Measurements from ENCODE around the gene NLRP14.
A peak's percentile ranks its signal among the peaks of the same experiment; 100 is the strongest.

The NLRP14 gene

GRCh38 chr11:6991227-6991626 lies 29.1 kb upstream of the NLRP14 start:
- no peak overlapping the region for H4K12ac ChIP-seq (ENCODE audit: low read depth, low read length)
- H3K4ac ChIP-seq (ENCODE audit: low read depth, low read length) = no peak overlapping the region
- no peak overlapping the region for H4K8ac ChIP-seq (ENCODE audit: low read depth, low read length)
- H3K23ac ChIP-seq (ENCODE audit: low read length) = no peak overlapping the region
- no peaks in the 10 kb centered on the region for H3K27me3 ChIP-seq (ENCODE audit: insufficient read depth, low read length)
- H3K4me2 ChIP-seq (ENCODE audit: low read length) = no peak overlapping the region
- H2AFZ ChIP-seq (ENCODE audit: insufficient read depth, low read length, poor library complexity) = no peak overlapping the region
- H3K4me1 ChIP-seq (ENCODE audit: control insufficient read depth in 1 of 2, insufficient read depth in 2 of 2, low read length in 2 of 2) = peaks cover 0 to 6% of the 10 kb centered on the region in 2 experiments
- H4K91ac ChIP-seq (ENCODE audit: low read depth, low read length) = no peak overlapping the region
- H3K18ac ChIP-seq (ENCODE audit: low read length) = no peak overlapping the region
- no peak overlapping the region for H2BK120ac ChIP-seq (ENCODE audit: insufficient read depth, low read length, poor library complexity)
- no peak for DNase-seq
- H3K14ac ChIP-seq (ENCODE audit: low read length) = no peak overlapping the region
- no peak overlapping the region for H2BK12ac ChIP-seq (ENCODE audit: low read length)
- H3K9me3 ChIP-seq (ENCODE audit: insufficient read depth, low read depth, low read length) = no peaks in the 10 kb centered on the region
- H3K79me2 ChIP-seq (ENCODE audit: control insufficient read depth, insufficient read depth, low read length, poor library complexity) = no peaks in the 10 kb centered on the region
- no CpG with 5 or more reads among the region's 6 CpGs for WGBS (ENCODE audit: extremely low coverage, insufficient coverage, insufficient read length)
- H3K79me1 ChIP-seq (ENCODE audit: low read length) = no peaks in the 10 kb centered on the region
- H2AK5ac ChIP-seq (ENCODE audit: low read length) = no peak overlapping the region
- H3K4me3 ChIP-seq (ENCODE audit: low read depth, low read length) = no peak overlapping the region
- no peak overlapping the region for H3K9ac ChIP-seq (ENCODE audit: low read length)
- H2BK5ac ChIP-seq (ENCODE audit: low read depth, low read length, poor library complexity) = no peak overlapping the region
- H3K27ac ChIP-seq (ENCODE audit: low read depth, low read length) = no peak overlapping the region
- H3K36me3 ChIP-seq (ENCODE audit: control insufficient read depth in 1 of 2, insufficient read depth in 2 of 2, low read length in 2 of 2) = no peaks in the 10 kb centered on the region

GRCh38 chr11:6992026-6992425 lies 28.3 kb upstream of the NLRP14 start:
- Histone ChIP-seq H3K9ac (ENCODE audit: low read length) (no peak overlapping the region), H3K4ac (ENCODE audit: low read depth, low read length) (no peak overlapping the region), H3K14ac (ENCODE audit: low read length) (no peak overlapping the region), H3K4me1 (ENCODE audit: control insufficient read depth in 1 of 2, insufficient read depth in 2 of 2, low read length in 2 of 2) (peaks cover 0 to 6% of the 10 kb centered on the region in 2 experiments), H3K4me2 (ENCODE audit: low read length) (no peak overlapping the region), H3K18ac (ENCODE audit: low read length) (no peak overlapping the region), H3K79me1 (ENCODE audit: low read length) (no peaks in the 10 kb centered on the region), H2BK5ac (ENCODE audit: low read depth, low read length, poor library complexity) (no peak overlapping the region), H3K23ac (ENCODE audit: low read length) (no peak overlapping the region), H2BK12ac (ENCODE audit: low read length) (no peak overlapping the region), H2BK120ac (ENCODE audit: insufficient read depth, low read length, poor library complexity) (no peak overlapping the region), H2AK5ac (ENCODE audit: low read length) (no peak overlapping the region), H3K4me3 (ENCODE audit: low read depth, low read length) (no peak overlapping the region), H4K8ac (ENCODE audit: low read depth, low read length) (no peak overlapping the region), H3K79me2 (ENCODE audit: control insufficient read depth, insufficient read depth, low read length, poor library complexity) (no peaks in the 10 kb centered on the region), H3K9me3 (ENCODE audit: insufficient read depth, low read depth, low read length) (no peaks in the 10 kb centered on the region), H3K36me3 (ENCODE audit: control insufficient read depth in 1 of 2, insufficient read depth in 2 of 2, low read length in 2 of 2) (no peaks in the 10 kb centered on the region), H2AFZ (ENCODE audit: insufficient read depth, low read length, poor library complexity) (no peak overlapping the region), H3K27ac (ENCODE audit: low read depth, low read length) (no peak overlapping the region), H4K91ac (ENCODE audit: low read depth, low read length) (no peak overlapping the region), H4K12ac (ENCODE audit: low read depth, low read length) (no peak overlapping the region), H3K27me3 (ENCODE audit: insufficient read depth, low read length) (no peaks in the 10 kb centered on the region)
- DNase-seq = peak; percentile 75 to 90
- WGBS (ENCODE audit: extremely low coverage, insufficient coverage, insufficient read length) = no CpG with 5 or more reads among the region's 2 CpGs

GRCh38 chr11:6992457-6993417 lies 27.5 kb upstream of the NLRP14 start:
- Histone ChIP-seq H3K14ac (ENCODE audit: low read length) (no peak overlapping the region), H3K4me2 (ENCODE audit: low read length) (no peak overlapping the region), H3K4ac (ENCODE audit: low read depth, low read length) (no peak overlapping the region), H4K8ac (ENCODE audit: low read depth, low read length) (peak overlapping the region; percentile 38), H2BK5ac (ENCODE audit: low read depth, low read length, poor library complexity) (no peak overlapping the region), H3K23ac (ENCODE audit: low read length) (no peak overlapping the region), H3K36me3 (ENCODE audit: control insufficient read depth in 1 of 2, insufficient read depth in 2 of 2, low read length in 2 of 2) (no peaks in the 10 kb centered on the region), H3K9me3 (ENCODE audit: insufficient read depth, low read depth, low read length) (no peaks in the 10 kb centered on the region), H2AK5ac (ENCODE audit: low read length) (no peak overlapping the region), H3K79me2 (ENCODE audit: control insufficient read depth, insufficient read depth, low read length, poor library complexity) (no peaks in the 10 kb centered on the region), H3K27me3 (ENCODE audit: insufficient read depth, low read length) (no peaks in the 10 kb centered on the region), H3K18ac (ENCODE audit: low read length) (no peak overlapping the region), H3K4me3 (ENCODE audit: low read depth, low read length) (no peak overlapping the region), H3K27ac (ENCODE audit: low read depth, low read length) (no peak overlapping the region), H4K91ac (ENCODE audit: low read depth, low read length) (no peak overlapping the region), H2BK120ac (ENCODE audit: insufficient read depth, low read length, poor library complexity) (no peak overlapping the region), H2BK12ac (ENCODE audit: low read length) (no peak overlapping the region), H3K4me1 (ENCODE audit: control insufficient read depth in 1 of 2, insufficient read depth in 2 of 2, low read length in 2 of 2) (peaks cover 0 to 6% of the 10 kb centered on the region in 2 experiments), H3K9ac (ENCODE audit: low read length) (peak overlapping the region; percentile 60), H3K79me1 (ENCODE audit: low read length) (no peaks in the 10 kb centered on the region), H2AFZ (ENCODE audit: insufficient read depth, low read length, poor library complexity) (no peak overlapping the region), H4K12ac (ENCODE audit: low read depth, low read length) (no peak overlapping the region)
- DNase-seq = peak; percentile 70 to 91
- WGBS (ENCODE audit: extremely low coverage, insufficient coverage, insufficient read length) = no CpG with 5 or more reads among the region's 11 CpGs

GRCh38 chr11:6995703-6996102 lies 24.6 kb upstream of the NLRP14 start:
- H3K79me2 ChIP-seq (ENCODE audit: control insufficient read depth, insufficient read depth, low read length, poor library complexity) = no peaks in the 10 kb centered on the region
- no peak overlapping the region for H2AK5ac ChIP-seq (ENCODE audit: low read length)
- no peak overlapping the region for H3K9ac ChIP-seq (ENCODE audit: low read length)
- H2BK5ac ChIP-seq (ENCODE audit: low read depth, low read length, poor library complexity) = no peak overlapping the region
- no peak overlapping the region for H4K91ac ChIP-seq (ENCODE audit: low read depth, low read length)
- no peak overlapping the region for H3K4me2 ChIP-seq (ENCODE audit: low read length)
- no peak overlapping the region for H4K8ac ChIP-seq (ENCODE audit: low read depth, low read length)
- DNase-seq = no peak
- no peaks in the 10 kb centered on the region for H3K36me3 ChIP-seq (ENCODE audit: control insufficient read depth in 1 of 2, insufficient read depth in 2 of 2, low read length in 2 of 2)
- H3K4ac ChIP-seq (ENCODE audit: low read depth, low read length) = no peak overlapping the region
- H3K27me3 ChIP-seq (ENCODE audit: insufficient read depth, low read length) = no peaks in the 10 kb centered on the region
- no peaks in the 10 kb centered on the region for H3K79me1 ChIP-seq (ENCODE audit: low read length)
- H3K9me3 ChIP-seq (ENCODE audit: insufficient read depth, low read depth, low read length) = no peaks in the 10 kb centered on the region
- no peak overlapping the region for H2BK120ac ChIP-seq (ENCODE audit: insufficient read depth, low read length, poor library complexity)
- H2BK12ac ChIP-seq (ENCODE audit: low read length) = no peak overlapping the region
- no peak overlapping the region for H3K14ac ChIP-seq (ENCODE audit: low read length)
- no peak overlapping the region for H3K27ac ChIP-seq (ENCODE audit: low read depth, low read length)
- no peak overlapping the region for H3K4me3 ChIP-seq (ENCODE audit: low read depth, low read length)
- H3K4me1 ChIP-seq (ENCODE audit: control insufficient read depth in 1 of 2, insufficient read depth in 2 of 2, low read length in 2 of 2) = peaks cover 0 to 6% of the 10 kb centered on the region in 2 experiments
- no peak overlapping the region for H3K23ac ChIP-seq (ENCODE audit: low read length)
- no peak overlapping the region for H4K12ac ChIP-seq (ENCODE audit: low read depth, low read length)
- no peak overlapping the region for H3K18ac ChIP-seq (ENCODE audit: low read length)
- H2AFZ ChIP-seq (ENCODE audit: insufficient read depth, low read length, poor library complexity) = no peak overlapping the region
